WTC11 (cell line): ENCODE measurements around the gene ERF. TPM values are rescaled to one million over a fixed set of nuclear protein-coding genes. Genes with fewer than 3 reads are reported as not detected.

Experiments used
- ATAC-seq: fragments of 200-7000 bp; cut with Tn5 transposase; 2 replicates; pipeline ENCODE4 v1.10.0; 2021; ENCODE audit warnings: mild to moderate bottlenecking, moderate library complexity
- CTCF ChIA-PET: fragments of 300-600 bp; sonication (Branson Sonifier 250); formaldehyde crosslinking; loops from one replicate; lab custom pipeline; 2021; ENCODE audit warnings: antibody characterized with exemption; lab: Charles Lee
- POLR2A ChIA-PET: fragments of 350-600 bp; sonication (Branson Sonifier 250); formaldehyde crosslinking; loops from one replicate; lab custom pipeline; 2021; ENCODE audit warnings: antibody characterized with exemption; lab: Charles Lee
- DNase-seq: peaks from one replicate; pipeline ENCODE4 v3.0.0; 2021; ENCODE audit warnings: low spot score
- H3K27ac Mint-ChIP-seq: 2 replicates; pipeline ENCODE4 v1.8.0; 2021; ENCODE audit warnings: mixed read lengths
- H3K27me3 Mint-ChIP-seq: 2 replicates; pipeline ENCODE4 v1.8.0; 2021; ENCODE audit warnings: low read depth, mild to moderate bottlenecking, moderate library complexity, mixed read lengths
- H3K36me3 Mint-ChIP-seq: 2 replicates; pipeline ENCODE4 v1.8.0; 2021; ENCODE audit warnings: mixed read lengths
- H3K4me1 Mint-ChIP-seq: 2 replicates; pipeline ENCODE4 v1.8.0; 2022; ENCODE audit warnings: mixed read lengths
- H3K4me3 Mint-ChIP-seq: 2 replicates; pipeline ENCODE4 v1.8.0; 2021; ENCODE audit warnings: mild to moderate bottlenecking, moderate library complexity, mixed read lengths
- H3K9me3 Mint-ChIP-seq: 2 replicates; pipeline ENCODE4 v1.8.0; 2021; ENCODE audit warnings: mixed read lengths
- CBFB ChIP-seq: sonication (generic); formaldehyde crosslinking; IDR thresholded peaks from 2 replicates; pipeline ENCODE4 v1.8.1; 2022; ENCODE audit warnings: mild to moderate bottlenecking, low read depth, missing genetic modification reagents
- CREM ChIP-seq: sonication (generic); formaldehyde crosslinking; IDR thresholded peaks from 2 replicates; pipeline ENCODE4 v1.8.1; 2022; ENCODE audit warnings: mild to moderate bottlenecking, missing genetic modification reagents, moderate library complexity
- EMX1 ChIP-seq: fragments of 250-450 bp; sonication (Bioruptor Pico); IDR thresholded peaks from 2 replicates; pipeline ENCODE4 v1.8.0; 2021; ENCODE audit warnings: mild to moderate bottlenecking
- ESRRA ChIP-seq: sonication (generic); formaldehyde crosslinking; IDR thresholded peaks from 2 replicates; pipeline ENCODE4 v1.8.1; 2022; ENCODE audit warnings: mild to moderate bottlenecking, missing genetic modification reagents, borderline replicate concordance
- FOXJ3 ChIP-seq: sonication (generic); formaldehyde crosslinking; IDR thresholded peaks from 2 replicates; pipeline ENCODE4 v1.9.0; 2021; ENCODE audit warnings: missing genetic modification reagents, mild to moderate bottlenecking, borderline replicate concordance
- FOXK1 ChIP-seq: sonication (generic); formaldehyde crosslinking; IDR thresholded peaks from 2 replicates; pipeline ENCODE4 v1.8.0; 2022; ENCODE audit warnings: mild to moderate bottlenecking, moderate library complexity, missing genetic modification reagents
- FOXP1 ChIP-seq: sonication (generic); formaldehyde crosslinking; IDR thresholded peaks from 2 replicates; pipeline ENCODE4 v1.8.0; 2022; ENCODE audit warnings: missing genetic modification reagents, mild to moderate bottlenecking, moderate library complexity, borderline replicate concordance
- GABPB1 ChIP-seq: sonication (generic); formaldehyde crosslinking; IDR thresholded peaks from 2 replicates; pipeline ENCODE4 v1.8.1; 2023; ENCODE audit warnings: mild to moderate bottlenecking, missing genetic modification reagents
- NR2C2 ChIP-seq: sonication (generic); formaldehyde crosslinking; IDR thresholded peaks from 2 replicates; pipeline ENCODE4 v1.8.0; 2022; ENCODE audit warnings: mild to moderate bottlenecking, missing genetic modification reagents
- RELA ChIP-seq: sonication (generic); formaldehyde crosslinking; IDR thresholded peaks from 2 replicates; pipeline ENCODE4 v1.8.1; 2022; ENCODE audit warnings: missing genetic modification reagents, mild to moderate bottlenecking, borderline replicate concordance
- RORB ChIP-seq: fragments of 250-450 bp; sonication (Bioruptor Pico); IDR thresholded peaks from 2 replicates; pipeline ENCODE4 v1.9.0; 2021; ENCODE audit warnings: mild to moderate bottlenecking
- SMAD3 ChIP-seq: sonication (generic); formaldehyde crosslinking; IDR thresholded peaks from 2 replicates; pipeline ENCODE4 v1.8.0; 2022; ENCODE audit warnings: missing genetic modification reagents, mild to moderate bottlenecking, borderline replicate concordance
- SP1 ChIP-seq: sonication (generic); formaldehyde crosslinking; conservative IDR thresholded peaks from 2 replicates; pipeline ENCODE4 v1.8.1; 2022; ENCODE audit warnings: missing genetic modification reagents
- ZNF121 ChIP-seq: sonication (generic); formaldehyde crosslinking; IDR thresholded peaks from 2 replicates; pipeline ENCODE4 v1.8.0; 2023; ENCODE audit warnings: missing genetic modification reagents
- ZNF138 ChIP-seq: sonication (generic); formaldehyde crosslinking; conservative IDR thresholded peaks from 2 replicates; pipeline ENCODE4 v1.8.1; 2022; ENCODE audit warnings: mild to moderate bottlenecking, moderate library complexity, missing genetic modification reagents
- ZNF396 ChIP-seq: fragments of 250-450 bp; sonication (Bioruptor Pico); IDR thresholded peaks from 2 replicates; pipeline ENCODE4 v1.8.0; 2021; ENCODE audit warnings: mild to moderate bottlenecking, moderate library complexity, borderline replicate concordance
- ZSCAN18 ChIP-seq: fragments of 250-450 bp; sonication (Bioruptor Pico); IDR thresholded peaks from 2 replicates; pipeline ENCODE4 v2.1.2; 2022; ENCODE audit warnings: mild to moderate bottlenecking, moderate library complexity
- total RNA-seq: library from RNA; stranded (reverse); gene quantifications from 3 replicates; pipeline ENCODE4 v1.2.3, GENCODE V29; 2021
- TF ChIP-seq, protein P1 (sequence below): sonication (generic); formaldehyde crosslinking; IDR thresholded peaks from 2 replicates; pipeline ENCODE4 v1.8.1; 2022; ENCODE audit warnings: low read depth, mild to moderate bottlenecking, moderate library complexity, missing genetic modification reagents, borderline replicate concordance
- TF ChIP-seq, protein P2 (sequence below): sonication (generic); formaldehyde crosslinking; IDR thresholded peaks from 2 replicates; pipeline ENCODE4 v1.8.1; 2022; ENCODE audit warnings: mild to moderate bottlenecking, missing genetic modification reagents, moderate library complexity, borderline replicate concordance
- TF ChIP-seq, protein P3 (sequence below): sonication (generic); formaldehyde crosslinking; IDR thresholded peaks from 2 replicates; pipeline ENCODE4 v1.8.1; 2023; ENCODE audit warnings: mild to moderate bottlenecking, missing genetic modification reagents, borderline replicate concordance
- TF ChIP-seq, protein P4 (sequence below): sonication (generic); formaldehyde crosslinking; IDR thresholded peaks from 2 replicates; pipeline ENCODE4 v1.8.0; 2022; ENCODE audit warnings: mild to moderate bottlenecking, missing genetic modification reagents
- TF ChIP-seq, protein P5 (sequence below): sonication (generic); formaldehyde crosslinking; IDR thresholded peaks from 2 replicates; pipeline ENCODE4 v1.8.1; 2023; ENCODE audit warnings: mild to moderate bottlenecking, missing genetic modification reagents, moderate library complexity
- TF ChIP-seq, protein P6 (sequence below): sonication (generic); formaldehyde crosslinking; conservative IDR thresholded peaks from 2 replicates; pipeline ENCODE4 v1.8.1; 2022; ENCODE audit warnings: mild to moderate bottlenecking, missing genetic modification reagents
- TF ChIP-seq, protein P7 (sequence below): sonication (generic); formaldehyde crosslinking; IDR thresholded peaks from 2 replicates; pipeline ENCODE4 v1.8.0; 2023; ENCODE audit warnings: missing genetic modification reagents
- TF ChIP-seq, protein P8 (sequence below): sonication (generic); formaldehyde crosslinking; IDR thresholded peaks from 2 replicates; pipeline ENCODE4 v1.8.0; 2022; ENCODE audit warnings: mild to moderate bottlenecking, missing genetic modification reagents

Gene ERF
- total RNA-seq, 1 experiment from 2014 or later: 65.9 TPM

DNA sequence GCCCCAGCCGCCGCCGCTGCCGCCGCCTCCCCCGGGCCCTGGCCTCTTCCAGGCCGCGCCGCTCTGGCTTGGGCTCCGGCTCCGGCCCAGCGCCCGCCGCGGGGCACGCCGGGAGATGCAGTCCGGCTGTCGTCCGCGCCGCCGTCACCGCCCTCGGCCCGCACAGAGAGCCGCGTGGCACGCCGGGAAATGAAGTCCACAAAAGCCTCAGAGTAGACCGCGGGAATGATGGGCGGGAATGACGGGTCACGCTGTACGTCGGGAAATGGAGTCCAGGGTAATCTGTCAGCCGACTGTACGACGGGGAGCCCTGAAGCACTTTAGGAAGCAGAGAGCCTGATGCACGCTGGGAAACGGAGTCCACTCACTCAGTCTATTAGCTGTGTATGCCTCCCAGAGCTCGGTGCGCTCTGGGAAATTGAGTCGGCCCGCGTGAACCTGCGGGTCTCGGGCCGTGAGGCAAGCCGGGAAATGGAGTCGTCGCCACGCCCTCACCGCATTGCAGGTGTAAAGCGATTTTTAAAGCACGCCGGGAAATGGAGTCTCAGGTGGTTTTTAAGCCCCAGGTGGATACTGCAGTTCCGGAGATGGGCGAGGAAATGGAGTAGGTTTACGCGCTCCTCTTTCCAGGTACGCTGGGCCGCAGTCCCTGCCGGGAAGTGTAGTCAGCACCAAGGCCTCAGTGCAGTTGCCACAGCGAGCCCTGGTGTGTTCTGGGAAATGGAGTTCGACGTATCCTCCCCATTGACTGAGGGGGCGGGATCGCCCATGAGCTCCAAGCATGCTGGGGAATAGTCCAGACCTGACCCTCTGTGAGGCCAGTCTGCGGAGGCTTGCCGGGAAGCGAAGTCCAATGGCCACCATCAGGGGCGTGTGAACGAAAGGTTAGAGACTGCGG, 12.2 kb downstream of the ERF start, which contains the start of gene GSK3A:
GSK3A (minus strand) TSS at position 91 of the 898 bp plus-strand sequence. CDS start 137 bp downstream, outside the sequence.
- H3K9me3 Mint-ChIP-seq: no peaks in the 10 kb centered on the region
- ChIA-PET CTCF (interaction anchor here (0.5 to 7.8 kb wide), 27 partner anchors 9 to 208 kb away, joined by 3 to 239 read pairs (median 5); partner anchors contain the start of genes CIC, ERF, POU2F2 and ZNF526), POLR2A (interaction anchor here (0.6 to 1.7 kb wide), 10 partner anchors 9 to 154 kb away, joined by 3 to 10 read pairs (median 4); partner anchors contain the start of genes CIC, ERF and ZNF526)
- peak within 1 kb of the TSS; percentile 90 for H3K4me3 Mint-ChIP-seq
- peaks cover 35% of the 10 kb centered on the region for H3K4me1 Mint-ChIP-seq
- ATAC-seq (peak; percentile 85), DNase-seq (peak; percentile 97)
- peak within 1 kb of the TSS; percentile 97 for H3K27ac Mint-ChIP-seq
- H3K27me3 Mint-ChIP-seq: no peaks in the 10 kb centered on the region; the same call in 1 of the 2 replicates
- peaks cover 14% of the 10 kb centered on the region for H3K36me3 Mint-ChIP-seq
- TF ChIP-seq SP1 (peak; percentile 77), FOXP1 (no peak), ZSCAN18 (CRISPR knock-in tag) (no peak), GABPB1 (CRISPR knock-in tag) (peak; percentile 81), SMAD3 (CRISPR knock-in tag) (no peak), CBFB (CRISPR knock-in tag) (no peak), FOXJ3 (CRISPR knock-in tag) (no peak), FOXK1 (CRISPR knock-in tag) (peak; percentile 48; the same call in 1 of the 2 replicates), ZNF396 (CRISPR knock-in tag) (no peak), ZNF121 (no peak), CREM (peak; percentile 72), ZNF138 (CRISPR knock-in tag) (no peak), RORB (CRISPR knock-in tag) (no peak), RELA (no peak), NR2C2 (CRISPR knock-in tag) (peak; percentile 61; the same call in 1 of the 2 replicates), EMX1 (CRISPR knock-in tag) (no peak), ESRRA (CRISPR knock-in tag) (no peak)
- TF ChIP-seq, protein P1, sequence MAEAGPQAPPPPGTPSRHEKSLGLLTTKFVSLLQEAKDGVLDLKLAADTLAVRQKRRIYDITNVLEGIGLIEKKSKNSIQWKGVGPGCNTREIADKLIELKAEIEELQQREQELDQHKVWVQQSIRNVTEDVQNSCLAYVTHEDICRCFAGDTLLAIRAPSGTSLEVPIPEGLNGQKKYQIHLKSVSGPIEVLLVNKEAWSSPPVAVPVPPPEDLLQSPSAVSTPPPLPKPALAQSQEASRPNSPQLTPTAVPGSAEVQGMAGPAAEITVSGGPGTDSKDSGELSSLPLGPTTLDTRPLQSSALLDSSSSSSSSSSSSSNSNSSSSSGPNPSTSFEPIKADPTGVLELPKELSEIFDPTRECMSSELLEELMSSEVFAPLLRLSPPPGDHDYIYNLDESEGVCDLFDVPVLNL (CRISPR knock-in tag): no peak
- TF ChIP-seq, protein P2, sequence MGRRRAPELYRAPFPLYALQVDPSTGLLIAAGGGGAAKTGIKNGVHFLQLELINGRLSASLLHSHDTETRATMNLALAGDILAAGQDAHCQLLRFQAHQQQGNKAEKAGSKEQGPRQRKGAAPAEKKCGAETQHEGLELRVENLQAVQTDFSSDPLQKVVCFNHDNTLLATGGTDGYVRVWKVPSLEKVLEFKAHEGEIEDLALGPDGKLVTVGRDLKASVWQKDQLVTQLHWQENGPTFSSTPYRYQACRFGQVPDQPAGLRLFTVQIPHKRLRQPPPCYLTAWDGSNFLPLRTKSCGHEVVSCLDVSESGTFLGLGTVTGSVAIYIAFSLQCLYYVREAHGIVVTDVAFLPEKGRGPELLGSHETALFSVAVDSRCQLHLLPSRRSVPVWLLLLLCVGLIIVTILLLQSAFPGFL (CRISPR knock-in tag): no peak
- TF ChIP-seq, protein P3, sequence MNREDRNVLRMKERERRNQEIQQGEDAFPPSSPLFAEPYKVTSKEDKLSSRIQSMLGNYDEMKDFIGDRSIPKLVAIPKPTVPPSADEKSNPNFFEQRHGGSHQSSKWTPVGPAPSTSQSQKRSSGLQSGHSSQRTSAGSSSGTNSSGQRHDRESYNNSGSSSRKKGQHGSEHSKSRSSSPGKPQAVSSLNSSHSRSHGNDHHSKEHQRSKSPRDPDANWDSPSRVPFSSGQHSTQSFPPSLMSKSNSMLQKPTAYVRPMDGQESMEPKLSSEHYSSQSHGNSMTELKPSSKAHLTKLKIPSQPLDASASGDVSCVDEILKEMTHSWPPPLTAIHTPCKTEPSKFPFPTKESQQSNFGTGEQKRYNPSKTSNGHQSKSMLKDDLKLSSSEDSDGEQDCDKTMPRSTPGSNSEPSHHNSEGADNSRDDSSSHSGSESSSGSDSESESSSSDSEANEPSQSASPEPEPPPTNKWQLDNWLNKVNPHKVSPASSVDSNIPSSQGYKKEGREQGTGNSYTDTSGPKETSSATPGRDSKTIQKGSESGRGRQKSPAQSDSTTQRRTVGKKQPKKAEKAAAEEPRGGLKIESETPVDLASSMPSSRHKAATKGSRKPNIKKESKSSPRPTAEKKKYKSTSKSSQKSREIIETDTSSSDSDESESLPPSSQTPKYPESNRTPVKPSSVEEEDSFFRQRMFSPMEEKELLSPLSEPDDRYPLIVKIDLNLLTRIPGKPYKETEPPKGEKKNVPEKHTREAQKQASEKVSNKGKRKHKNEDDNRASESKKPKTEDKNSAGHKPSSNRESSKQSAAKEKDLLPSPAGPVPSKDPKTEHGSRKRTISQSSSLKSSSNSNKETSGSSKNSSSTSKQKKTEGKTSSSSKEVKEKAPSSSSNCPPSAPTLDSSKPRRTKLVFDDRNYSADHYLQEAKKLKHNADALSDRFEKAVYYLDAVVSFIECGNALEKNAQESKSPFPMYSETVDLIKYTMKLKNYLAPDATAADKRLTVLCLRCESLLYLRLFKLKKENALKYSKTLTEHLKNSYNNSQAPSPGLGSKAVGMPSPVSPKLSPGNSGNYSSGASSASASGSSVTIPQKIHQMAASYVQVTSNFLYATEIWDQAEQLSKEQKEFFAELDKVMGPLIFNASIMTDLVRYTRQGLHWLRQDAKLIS (CRISPR knock-in tag): no peak
- TF ChIP-seq, protein P4, sequence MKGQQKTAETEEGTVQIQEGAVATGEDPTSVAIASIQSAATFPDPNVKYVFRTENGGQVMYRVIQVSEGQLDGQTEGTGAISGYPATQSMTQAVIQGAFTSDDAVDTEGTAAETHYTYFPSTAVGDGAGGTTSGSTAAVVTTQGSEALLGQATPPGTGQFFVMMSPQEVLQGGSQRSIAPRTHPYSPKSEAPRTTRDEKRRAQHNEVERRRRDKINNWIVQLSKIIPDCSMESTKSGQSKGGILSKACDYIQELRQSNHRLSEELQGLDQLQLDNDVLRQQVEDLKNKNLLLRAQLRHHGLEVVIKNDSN (CRISPR knock-in tag): peak; percentile 43; the same call in 1 of the 2 replicates
- TF ChIP-seq, protein P5, sequence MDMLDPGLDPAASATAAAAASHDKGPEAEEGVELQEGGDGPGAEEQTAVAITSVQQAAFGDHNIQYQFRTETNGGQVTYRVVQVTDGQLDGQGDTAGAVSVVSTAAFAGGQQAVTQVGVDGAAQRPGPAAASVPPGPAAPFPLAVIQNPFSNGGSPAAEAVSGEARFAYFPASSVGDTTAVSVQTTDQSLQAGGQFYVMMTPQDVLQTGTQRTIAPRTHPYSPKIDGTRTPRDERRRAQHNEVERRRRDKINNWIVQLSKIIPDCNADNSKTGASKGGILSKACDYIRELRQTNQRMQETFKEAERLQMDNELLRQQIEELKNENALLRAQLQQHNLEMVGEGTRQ (CRISPR knock-in tag): peak; percentile 54
- TF ChIP-seq, protein P6, sequence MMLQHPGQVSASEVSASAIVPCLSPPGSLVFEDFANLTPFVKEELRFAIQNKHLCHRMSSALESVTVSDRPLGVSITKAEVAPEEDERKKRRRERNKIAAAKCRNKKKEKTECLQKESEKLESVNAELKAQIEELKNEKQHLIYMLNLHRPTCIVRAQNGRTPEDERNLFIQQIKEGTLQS (CRISPR knock-in tag): no peak
- TF ChIP-seq, protein P7, sequence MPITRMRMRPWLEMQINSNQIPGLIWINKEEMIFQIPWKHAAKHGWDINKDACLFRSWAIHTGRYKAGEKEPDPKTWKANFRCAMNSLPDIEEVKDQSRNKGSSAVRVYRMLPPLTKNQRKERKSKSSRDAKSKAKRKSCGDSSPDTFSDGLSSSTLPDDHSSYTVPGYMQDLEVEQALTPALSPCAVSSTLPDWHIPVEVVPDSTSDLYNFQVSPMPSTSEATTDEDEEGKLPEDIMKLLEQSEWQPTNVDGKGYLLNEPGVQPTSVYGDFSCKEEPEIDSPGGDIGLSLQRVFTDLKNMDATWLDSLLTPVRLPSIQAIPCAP (CRISPR knock-in tag): no peak
- TF ChIP-seq, protein P8, sequence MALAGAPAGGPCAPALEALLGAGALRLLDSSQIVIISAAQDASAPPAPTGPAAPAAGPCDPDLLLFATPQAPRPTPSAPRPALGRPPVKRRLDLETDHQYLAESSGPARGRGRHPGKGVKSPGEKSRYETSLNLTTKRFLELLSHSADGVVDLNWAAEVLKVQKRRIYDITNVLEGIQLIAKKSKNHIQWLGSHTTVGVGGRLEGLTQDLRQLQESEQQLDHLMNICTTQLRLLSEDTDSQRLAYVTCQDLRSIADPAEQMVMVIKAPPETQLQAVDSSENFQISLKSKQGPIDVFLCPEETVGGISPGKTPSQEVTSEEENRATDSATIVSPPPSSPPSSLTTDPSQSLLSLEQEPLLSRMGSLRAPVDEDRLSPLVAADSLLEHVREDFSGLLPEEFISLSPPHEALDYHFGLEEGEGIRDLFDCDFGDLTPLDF (CRISPR knock-in tag): no peak
